C4-2B (cell line): Measurements from ENCODE around the gene PRPH.
A peak's percentile ranks its signal among the peaks of the same experiment; 100 is the strongest.
"Not testable (repeated sequence)": the region's sequence is repeated elsewhere in the genome, so short reads cannot be mapped to it uniquely, and the experiment has no call there.

Experiments
- H3K27ac ChIP-seq: fragments of 450-650 bp; 2 replicates; pipeline ENCODE4 v1.5.1; 2017
- ZFX ChIP-seq: fragments of 450-650 bp; IDR thresholded peaks from 2 replicates; pipeline ENCODE4 v1.6.1; 2017
- TF ChIP-seq, protein P1 (sequence below): fragments of 450-650 bp; conservative IDR thresholded peaks from 2 replicates; pipeline ENCODE4 v1.5.1; 2017; ENCODE audit warnings: mild to moderate bottlenecking

The PRPH gene

DNA sequence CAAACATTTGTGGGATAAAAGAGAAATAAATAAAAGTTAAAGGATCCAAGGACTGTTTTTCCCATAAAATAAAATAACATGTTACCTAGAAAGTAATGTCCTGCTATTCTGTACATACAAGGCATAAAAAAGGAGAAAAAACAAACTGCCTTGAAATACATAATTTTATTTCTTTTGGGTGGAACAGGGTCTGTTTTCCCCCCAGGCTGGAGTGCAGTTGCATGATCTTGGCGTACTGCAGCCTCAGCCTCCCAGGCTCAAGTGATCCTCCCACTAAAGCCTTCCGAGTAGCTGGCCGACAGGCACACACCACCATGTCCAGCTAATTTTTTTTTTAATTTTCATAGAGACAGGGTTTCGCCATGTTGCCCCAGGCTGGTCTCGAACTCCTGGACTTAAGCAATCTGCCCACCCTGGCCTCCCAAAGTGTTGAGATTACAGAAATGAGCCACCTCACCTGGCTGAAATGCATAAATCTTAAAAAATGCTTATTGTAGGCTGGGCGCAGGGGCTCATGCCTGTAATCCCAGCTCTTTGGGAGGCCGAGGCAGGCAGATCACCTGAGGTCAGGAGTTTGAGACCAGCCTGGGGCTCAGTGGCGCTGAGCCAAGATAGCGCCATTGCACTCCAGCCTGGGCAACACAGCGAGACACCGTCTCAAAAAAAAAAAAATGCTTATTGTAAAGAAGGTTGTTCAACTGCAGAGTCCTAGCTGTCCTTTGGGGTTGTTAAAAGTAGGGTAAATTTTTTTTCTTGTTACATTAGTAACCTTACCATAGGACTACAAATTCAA lies 34.2 kb upstream of the PRPH start:
- TF ChIP-seq ZFX: no peak
- TF ChIP-seq, protein P1, sequence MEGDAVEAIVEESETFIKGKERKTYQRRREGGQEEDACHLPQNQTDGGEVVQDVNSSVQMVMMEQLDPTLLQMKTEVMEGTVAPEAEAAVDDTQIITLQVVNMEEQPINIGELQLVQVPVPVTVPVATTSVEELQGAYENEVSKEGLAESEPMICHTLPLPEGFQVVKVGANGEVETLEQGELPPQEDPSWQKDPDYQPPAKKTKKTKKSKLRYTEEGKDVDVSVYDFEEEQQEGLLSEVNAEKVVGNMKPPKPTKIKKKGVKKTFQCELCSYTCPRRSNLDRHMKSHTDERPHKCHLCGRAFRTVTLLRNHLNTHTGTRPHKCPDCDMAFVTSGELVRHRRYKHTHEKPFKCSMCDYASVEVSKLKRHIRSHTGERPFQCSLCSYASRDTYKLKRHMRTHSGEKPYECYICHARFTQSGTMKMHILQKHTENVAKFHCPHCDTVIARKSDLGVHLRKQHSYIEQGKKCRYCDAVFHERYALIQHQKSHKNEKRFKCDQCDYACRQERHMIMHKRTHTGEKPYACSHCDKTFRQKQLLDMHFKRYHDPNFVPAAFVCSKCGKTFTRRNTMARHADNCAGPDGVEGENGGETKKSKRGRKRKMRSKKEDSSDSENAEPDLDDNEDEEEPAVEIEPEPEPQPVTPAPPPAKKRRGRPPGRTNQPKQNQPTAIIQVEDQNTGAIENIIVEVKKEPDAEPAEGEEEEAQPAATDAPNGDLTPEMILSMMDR: no peak
- no peak overlapping the region for H3K27ac ChIP-seq

DNA sequence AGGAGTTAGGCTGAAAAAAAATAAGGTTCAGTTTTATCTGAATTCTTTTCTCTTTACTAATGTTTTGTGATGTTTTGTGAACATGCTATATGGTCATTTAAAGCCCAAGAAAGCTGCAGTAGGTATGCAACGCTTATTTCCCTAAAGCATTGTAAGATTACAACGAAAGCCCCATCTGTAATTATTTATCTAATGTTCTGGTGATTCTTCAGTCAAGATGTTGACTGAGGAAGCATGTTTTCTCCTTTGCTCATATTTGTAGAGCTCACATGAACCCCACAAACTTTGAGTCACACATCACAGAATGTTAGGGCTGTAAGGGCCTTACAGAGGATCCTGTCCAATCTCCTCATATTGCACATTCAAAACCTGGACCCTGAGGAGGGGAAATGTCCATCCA lies 33.2 kb upstream of the PRPH start:
- H3K27ac ChIP-seq: no peak overlapping the region
- TF ChIP-seq, protein P1: no peak
- TF ChIP-seq ZFX: no peak

DNA sequence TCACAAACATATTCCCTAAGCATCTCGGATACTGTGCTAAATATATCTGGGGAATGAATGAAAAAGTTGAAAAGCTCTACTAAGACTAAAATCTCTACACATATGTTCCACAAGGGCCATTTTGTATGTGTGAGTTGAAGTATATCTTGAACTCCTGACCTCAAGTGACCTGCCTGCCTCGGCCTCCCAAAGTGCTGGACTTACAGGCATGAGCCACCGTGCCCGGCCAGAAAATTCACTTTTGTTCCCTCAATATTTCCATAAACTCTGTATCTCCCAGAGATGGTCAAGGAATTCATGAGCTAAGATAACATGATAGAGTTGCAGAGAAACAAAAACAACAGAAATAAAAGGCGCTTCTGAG lies 31.6 kb upstream of the PRPH start:
- TF ChIP-seq ZFX: no peak
- TF ChIP-seq, protein P1: no peak
- H3K27ac ChIP-seq: peak overlapping the region; percentile 96

DNA sequence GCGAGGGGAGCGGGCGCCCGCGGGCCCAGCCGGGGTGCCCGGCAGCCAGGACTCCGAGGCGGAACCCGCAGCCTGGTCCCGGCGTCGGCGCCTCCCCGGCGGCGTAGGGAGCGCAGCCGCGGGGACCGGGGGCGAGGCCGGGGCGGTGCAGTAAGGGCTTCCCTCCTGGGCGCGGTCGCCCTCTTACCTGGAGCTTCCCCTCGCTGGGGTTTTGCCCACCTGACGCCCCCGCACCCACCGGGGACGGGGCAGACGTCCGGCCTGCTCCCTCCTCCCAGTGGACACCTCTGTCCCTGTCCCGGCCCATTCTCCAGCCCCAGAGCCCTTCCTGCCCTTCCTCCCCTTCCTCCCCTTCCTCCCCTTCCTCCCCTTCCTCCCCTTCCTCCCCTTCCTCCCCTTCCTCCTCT lies 30.5 kb upstream of the PRPH start:
- peak overlapping the region; percentile 96 for H3K27ac ChIP-seq
- TF ChIP-seq ZFX: no peak; the same call in 1 of the 2 replicates
- TF ChIP-seq, protein P1: no peak

DNA sequence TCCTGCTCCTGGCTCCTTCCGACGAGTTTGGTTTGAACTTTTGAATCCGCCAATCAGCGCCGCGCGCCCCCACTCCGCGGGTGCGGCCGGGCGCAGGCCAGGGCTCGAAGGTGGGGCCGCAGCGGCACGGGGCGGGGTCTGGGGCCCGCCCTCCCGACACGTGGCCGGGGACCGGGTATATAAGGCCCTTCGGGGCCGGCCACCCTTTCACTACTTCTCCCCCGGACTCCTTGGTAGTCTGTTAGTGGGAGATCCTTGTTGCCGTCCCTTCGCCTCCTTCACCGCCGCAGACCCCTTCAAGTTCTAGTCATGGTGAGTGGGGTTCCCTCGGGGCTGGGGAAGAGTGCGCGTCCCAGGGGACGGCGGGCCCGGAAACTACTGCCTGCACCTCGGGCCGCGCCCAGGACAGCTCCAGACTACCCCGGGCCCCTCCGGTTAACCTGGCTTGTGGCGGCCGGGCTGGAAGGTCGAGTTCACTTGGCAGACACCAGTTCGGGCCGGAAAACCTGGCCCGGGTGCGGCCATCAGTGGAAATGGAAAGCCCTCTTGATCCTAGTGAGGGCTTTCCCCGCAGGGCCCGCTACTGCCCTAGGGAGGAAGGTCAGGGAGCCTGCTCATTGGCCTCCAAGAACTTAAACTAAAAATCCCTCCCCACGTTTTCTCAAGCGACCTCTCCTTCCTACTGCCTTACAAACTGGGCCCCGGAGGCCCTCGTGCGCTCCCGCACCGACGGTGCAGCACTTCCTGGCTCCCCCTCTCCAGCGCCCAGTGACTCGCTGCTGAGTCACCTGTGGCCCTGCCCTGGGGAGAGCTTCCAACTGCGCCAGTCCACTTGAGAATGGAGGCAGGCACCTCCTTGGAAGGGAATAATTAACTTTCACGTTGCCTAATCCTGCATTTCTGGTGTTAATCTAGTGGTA lies 29.8 kb upstream of the PRPH start, which contains the start of gene TUBA1C:
TUBA1C (plus strand) TSS at position 210 of the 920 bp plus-strand sequence; CDS start at position 310, 100 bp downstream.
- H3K27ac ChIP-seq: peak within 1 kb of the TSS; percentile 96
- TF ChIP-seq ZFX: peak; percentile 84
- TF ChIP-seq, protein P1: no peak

- H3K27ac ChIP-seq: not testable (repeated sequence)
Measured at GRCh38 chr12:49269191-49269590, 25.8 kb upstream of the PRPH start.

DNA sequence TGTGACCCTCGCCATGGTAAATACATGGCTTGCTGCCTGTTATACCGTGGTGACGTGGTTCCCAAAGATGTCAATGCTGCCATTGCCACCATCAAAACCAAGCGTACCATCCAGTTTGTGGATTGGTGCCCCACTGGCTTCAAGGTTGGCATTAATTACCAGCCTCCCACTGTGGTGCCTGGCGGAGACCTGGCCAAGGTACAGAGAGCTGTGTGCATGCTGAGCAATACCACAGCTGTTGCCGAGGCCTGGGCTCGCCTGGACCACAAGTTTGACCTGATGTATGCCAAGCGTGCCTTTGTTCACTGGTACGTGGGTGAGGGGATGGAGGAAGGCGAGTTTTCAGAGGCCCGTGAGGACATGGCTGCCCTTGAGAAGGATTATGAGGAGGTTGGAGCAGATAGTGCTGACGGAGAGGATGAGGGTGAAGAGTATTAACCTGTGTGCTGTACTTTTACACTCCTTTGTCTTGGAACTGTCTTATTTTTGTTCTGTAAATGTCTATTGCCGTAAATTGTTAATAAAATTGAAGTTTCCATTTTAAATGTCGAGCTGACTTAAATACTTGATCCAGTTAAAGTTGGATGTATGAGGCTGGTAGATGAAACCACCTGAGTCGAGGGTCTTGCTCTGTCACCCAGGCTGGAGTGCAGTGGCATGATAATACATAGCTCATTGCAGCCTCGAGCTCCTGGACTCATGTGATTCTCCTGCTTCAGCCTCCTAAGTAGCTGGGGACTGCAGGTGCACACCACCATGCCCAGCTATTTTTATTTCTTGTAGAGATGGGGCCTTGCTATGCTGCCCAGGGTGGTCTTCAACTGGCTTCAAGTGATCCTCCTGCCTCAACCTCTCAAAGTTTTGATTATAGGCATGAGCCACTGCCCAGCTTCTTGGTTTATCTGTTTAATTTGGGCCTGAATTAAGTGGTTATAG lies 21.9 kb upstream of the PRPH start:
- TF ChIP-seq ZFX: no peak
- TF ChIP-seq, protein P1: no peak
- H3K27ac ChIP-seq: no peak overlapping the region
